Measurements from ENCODE around the gene MED13. TPM values are rescaled to one million over a fixed set of nuclear protein-coding genes. Genes with fewer than 3 reads are reported as not detected.

MED13 gene
- total RNA-seq, 2 donors from 2014 or later = 66.0 to 67.7 TPM

DNA sequence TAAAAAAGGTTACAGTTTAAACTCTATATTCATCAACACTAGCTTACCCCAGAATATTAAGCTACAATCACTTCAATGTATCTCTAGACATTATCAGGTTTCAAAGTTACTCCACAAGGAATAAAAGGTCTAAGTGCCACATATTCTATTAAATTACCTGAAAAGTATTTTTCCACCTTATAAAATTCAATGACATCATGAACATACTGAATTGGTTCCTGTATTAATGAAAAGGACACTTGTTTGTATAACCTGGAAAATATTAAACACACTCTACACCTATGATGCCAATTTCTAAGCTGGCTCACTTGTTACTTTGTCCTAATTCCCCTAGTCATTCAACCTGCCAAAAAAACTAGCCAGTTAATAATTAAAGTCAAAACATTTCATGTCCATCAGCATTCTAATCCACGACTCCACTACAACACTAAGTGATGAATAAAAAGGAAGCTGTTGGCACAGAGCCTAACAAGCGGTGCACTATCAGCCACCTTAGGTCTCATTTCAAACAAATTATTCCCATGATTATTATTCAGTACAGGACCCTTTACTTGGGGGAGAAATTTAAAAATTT is 12.2 kb downstream of the MED13 start:
- Histone ChIP-seq H3K4me1 (ENCODE audit: control insufficient read depth, insufficient read depth, low read length) (peaks cover 2% of the 10 kb centered on the region), H3K27me3 (ENCODE audit: control insufficient read depth, insufficient read depth, low read length, poor library complexity, severe bottlenecking) (no peaks in the 10 kb centered on the region), H3K9me3 (ENCODE audit: control insufficient read depth, low read length) (no peaks in the 10 kb centered on the region), H3K9ac (ENCODE audit: extremely low read depth, low read length, poor library complexity, severe bottlenecking) (no peak overlapping the region), H3K36me3 (ENCODE audit: control insufficient read depth, insufficient read depth, low read length) (peaks cover 84% of the 10 kb centered on the region), H3K27ac (ENCODE audit: low read depth, low read length) (no peak overlapping the region), H3K4me3 (ENCODE audit: low read length) (no peak overlapping the region)
- Mint-ChIP-seq H3K27me3 (ENCODE audit: insufficient read depth) (no peaks in the 10 kb centered on the region), H3K4me3 (no peak overlapping the region), H3K36me3 (ENCODE audit: low read depth) (peaks cover 48% of the 10 kb centered on the region), H3K4me1 (peaks cover 12% of the 10 kb centered on the region), H3K27ac (peak overlapping the region; percentile 58), H3K9me3 (no peaks in the 10 kb centered on the region)
- DNase-seq = no peak
- TF ChIP-seq, protein P1, sequence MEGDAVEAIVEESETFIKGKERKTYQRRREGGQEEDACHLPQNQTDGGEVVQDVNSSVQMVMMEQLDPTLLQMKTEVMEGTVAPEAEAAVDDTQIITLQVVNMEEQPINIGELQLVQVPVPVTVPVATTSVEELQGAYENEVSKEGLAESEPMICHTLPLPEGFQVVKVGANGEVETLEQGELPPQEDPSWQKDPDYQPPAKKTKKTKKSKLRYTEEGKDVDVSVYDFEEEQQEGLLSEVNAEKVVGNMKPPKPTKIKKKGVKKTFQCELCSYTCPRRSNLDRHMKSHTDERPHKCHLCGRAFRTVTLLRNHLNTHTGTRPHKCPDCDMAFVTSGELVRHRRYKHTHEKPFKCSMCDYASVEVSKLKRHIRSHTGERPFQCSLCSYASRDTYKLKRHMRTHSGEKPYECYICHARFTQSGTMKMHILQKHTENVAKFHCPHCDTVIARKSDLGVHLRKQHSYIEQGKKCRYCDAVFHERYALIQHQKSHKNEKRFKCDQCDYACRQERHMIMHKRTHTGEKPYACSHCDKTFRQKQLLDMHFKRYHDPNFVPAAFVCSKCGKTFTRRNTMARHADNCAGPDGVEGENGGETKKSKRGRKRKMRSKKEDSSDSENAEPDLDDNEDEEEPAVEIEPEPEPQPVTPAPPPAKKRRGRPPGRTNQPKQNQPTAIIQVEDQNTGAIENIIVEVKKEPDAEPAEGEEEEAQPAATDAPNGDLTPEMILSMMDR (conservative IDR thresholded peaks at IDR 0.05) = no peak
- WGBS, 2 experiments (ENCODE audit: insufficient coverage in 1 of 2, insufficient read length in 1 of 2) = 92% methylated on average over 1 of the region's 2 CpGs; no CpG with 5 or more reads in 1 of the 2 experiments

DNA sequence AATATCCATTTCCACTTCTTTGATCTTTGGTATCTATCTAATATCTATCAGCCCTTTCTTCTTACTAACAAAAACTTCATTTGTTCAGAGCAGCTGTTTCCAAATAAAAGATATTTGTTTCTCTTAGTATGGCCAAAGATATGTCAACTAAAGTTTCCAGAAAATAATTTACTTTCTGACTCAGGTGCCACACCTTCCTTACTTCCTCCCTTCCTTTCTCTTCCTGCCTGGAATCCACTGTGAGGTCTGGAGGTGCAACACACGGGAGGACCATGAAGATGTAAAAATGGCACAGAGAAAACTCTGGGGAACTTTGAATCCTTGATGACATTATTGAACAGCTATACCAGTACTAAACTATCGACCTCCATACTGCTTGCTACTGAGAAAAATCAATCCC is 14.0 kb downstream of the MED13 start:
- Mint-ChIP-seq H3K36me3 (ENCODE audit: low read depth) (peaks cover 52% of the 10 kb centered on the region), H3K27me3 (ENCODE audit: insufficient read depth) (no peaks in the 10 kb centered on the region), H3K4me1 (no peaks in the 10 kb centered on the region), H3K4me3 (no peak overlapping the region), H3K9me3 (no peaks in the 10 kb centered on the region), H3K27ac (no peak overlapping the region)
- Histone ChIP-seq H3K9me3 (ENCODE audit: control insufficient read depth, low read length) (no peaks in the 10 kb centered on the region), H3K4me3 (ENCODE audit: low read length) (no peak overlapping the region), H3K27me3 (ENCODE audit: control insufficient read depth, insufficient read depth, low read length, poor library complexity, severe bottlenecking) (no peaks in the 10 kb centered on the region), H3K36me3 (ENCODE audit: control insufficient read depth, insufficient read depth, low read length) (peaks cover 77% of the 10 kb centered on the region), H3K9ac (ENCODE audit: extremely low read depth, low read length, poor library complexity, severe bottlenecking) (no peak overlapping the region), H3K4me1 (ENCODE audit: control insufficient read depth, insufficient read depth, low read length) (no peaks in the 10 kb centered on the region), H3K27ac (ENCODE audit: low read depth, low read length) (no peak overlapping the region)
- no peak for DNase-seq
- TF ChIP-seq, protein P1 (conservative IDR thresholded peaks at IDR 0.05) = no peak
- 92 to 100% methylated on average over 1 to 2 of the region's 2 CpGs for WGBS, 2 experiments (ENCODE audit: insufficient coverage in 1 of 2, insufficient read length in 1 of 2)

DNA sequence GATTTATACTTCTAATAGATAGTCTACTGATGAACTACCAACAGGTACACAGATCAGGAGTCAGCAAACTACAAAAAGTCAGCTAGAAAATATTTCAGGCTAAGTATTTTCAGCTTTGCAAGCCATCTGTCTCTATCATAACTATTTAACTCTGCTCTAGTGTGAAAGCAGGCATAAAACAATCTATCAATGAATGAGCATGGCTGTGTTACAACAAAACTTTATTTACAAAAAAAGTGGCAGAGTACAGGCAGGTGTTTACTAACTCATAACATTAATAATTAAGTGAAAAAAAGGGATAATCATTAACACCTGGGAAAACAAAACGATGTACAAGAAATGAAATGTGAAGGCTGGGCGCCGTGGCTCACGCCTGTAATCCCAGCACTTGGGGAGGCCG is 15.8 kb downstream of the MED13 start:
- Histone ChIP-seq H3K36me3 (ENCODE audit: control insufficient read depth, insufficient read depth, low read length) (peaks cover 78% of the 10 kb centered on the region), H3K27ac (ENCODE audit: low read depth, low read length) (no peak overlapping the region), H3K27me3 (ENCODE audit: control insufficient read depth, insufficient read depth, low read length, poor library complexity, severe bottlenecking) (no peaks in the 10 kb centered on the region), H3K4me3 (ENCODE audit: low read length) (no peak overlapping the region), H3K9me3 (ENCODE audit: control insufficient read depth, low read length) (no peaks in the 10 kb centered on the region), H3K9ac (ENCODE audit: extremely low read depth, low read length, poor library complexity, severe bottlenecking) (no peak overlapping the region), H3K4me1 (ENCODE audit: control insufficient read depth, insufficient read depth, low read length) (no peaks in the 10 kb centered on the region)
- H3K27me3 Mint-ChIP-seq (ENCODE audit: insufficient read depth) = no peaks in the 10 kb centered on the region
- TF ChIP-seq, protein P1 (conservative IDR thresholded peaks at IDR 0.05) = no peak
- DNase-seq = no peak
- WGBS, 2 experiments (ENCODE audit: insufficient coverage in 1 of 2, insufficient read length in 1 of 2) = 92 to 96% methylated on average over 5 of the region's 5 CpGs
- no peaks in the 10 kb centered on the region for H3K4me1 Mint-ChIP-seq
- peak overlapping the region; percentile 1 for H3K27ac Mint-ChIP-seq
- no peaks in the 10 kb centered on the region for H3K9me3 Mint-ChIP-seq
- H3K36me3 Mint-ChIP-seq (ENCODE audit: low read depth) = peaks cover 63% of the 10 kb centered on the region
- H3K4me3 Mint-ChIP-seq = no peak overlapping the region

Data from endodermal cell (in vitro differentiated cells).